HG02943 (cell line): Measurements from ENCODE around the gene SNU13.
"Not testable (repeated sequence)": the region's sequence is repeated elsewhere in the genome, so short reads cannot be mapped to it uniquely, and the experiment has no call there.

Experiments
- ATAC-seq: cut with Tn5 transposase; IDR thresholded peaks from one replicate; pipeline ENCODE4 v1.9.1; 2021; ENCODE audit warnings: mild to moderate bottlenecking, low read depth, moderate library complexity; ENCODE audit not compliant: unreplicated experiment

Gene SNU13

DNA sequence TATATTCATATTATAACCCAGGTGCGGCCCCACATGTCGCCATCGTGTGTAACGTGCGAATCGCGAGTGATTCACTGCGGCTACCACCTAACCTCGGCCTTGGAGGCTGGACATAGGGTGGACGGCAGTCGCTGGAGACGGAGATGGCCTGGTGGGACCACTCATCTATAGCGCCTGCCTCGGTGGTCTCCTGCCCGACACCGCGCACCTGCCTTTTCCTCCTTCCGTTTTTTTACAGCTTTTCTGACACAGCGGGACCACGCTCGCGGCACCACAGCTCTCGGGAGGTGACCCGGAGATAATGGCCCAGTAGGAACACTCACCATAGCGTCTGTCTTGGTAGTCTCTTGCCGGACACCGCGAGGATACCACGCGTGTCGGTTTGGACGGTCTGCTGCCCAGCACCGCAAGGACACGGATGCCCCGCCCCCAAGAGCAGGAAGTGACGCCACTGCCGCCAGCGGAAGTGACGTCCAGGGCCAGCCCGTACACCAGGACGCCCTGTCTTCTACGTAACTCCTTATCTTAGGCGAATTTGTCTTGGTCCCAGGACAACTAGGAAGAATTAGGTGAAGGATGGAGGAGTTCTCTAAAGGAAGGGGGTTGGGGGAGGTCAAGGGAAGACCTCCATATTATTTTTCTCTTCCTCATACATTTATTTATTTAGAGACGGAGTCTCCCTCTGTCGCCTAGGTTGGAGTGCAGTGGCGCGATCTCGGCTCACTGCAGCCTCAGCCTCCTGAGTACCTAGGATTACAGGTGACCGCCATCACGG is 6.4 kb downstream of the SNU13 start:
- ATAC-seq, result peak; percentile 72

DNA sequence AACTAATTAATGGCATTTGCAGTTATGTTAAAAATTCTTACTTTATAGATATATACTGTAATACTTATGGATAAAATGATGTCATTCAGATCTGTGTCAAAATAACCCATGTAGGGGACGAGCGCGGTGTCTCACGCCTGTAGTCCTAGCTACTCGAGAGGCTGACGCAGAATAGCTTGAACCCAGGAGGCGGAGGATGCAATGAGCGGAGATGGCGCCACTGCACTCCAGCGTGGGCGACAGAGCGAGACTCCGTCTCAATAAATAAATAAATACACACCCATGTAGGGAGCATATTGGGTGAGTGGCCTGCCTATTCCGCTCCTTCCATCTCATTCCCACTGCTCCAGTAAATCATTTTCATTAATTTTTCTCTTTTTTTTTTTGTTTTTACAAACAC is 7.1 kb downstream of the SNU13 start:
- ATAC-seq, result no peak

DNA sequence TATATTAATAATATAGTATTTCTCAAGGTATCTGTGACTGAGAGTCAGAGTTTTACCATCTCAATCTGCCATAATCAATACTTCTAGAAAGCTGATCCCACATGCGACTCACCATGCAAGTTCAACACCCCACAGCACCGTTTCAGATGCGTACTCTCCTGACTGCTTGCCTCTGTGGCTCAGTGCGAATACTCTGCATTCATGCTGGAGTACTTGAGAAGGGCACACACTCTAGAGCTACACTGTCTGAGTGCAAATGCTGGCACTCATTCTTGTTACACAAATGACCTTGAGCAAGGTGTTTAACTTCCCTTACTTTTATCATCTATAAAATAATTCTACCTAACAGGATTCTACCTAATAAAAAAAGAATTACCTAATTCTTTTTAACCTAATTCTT is 12.5 kb downstream of the SNU13 start:
- no peak for ATAC-seq

DNA sequence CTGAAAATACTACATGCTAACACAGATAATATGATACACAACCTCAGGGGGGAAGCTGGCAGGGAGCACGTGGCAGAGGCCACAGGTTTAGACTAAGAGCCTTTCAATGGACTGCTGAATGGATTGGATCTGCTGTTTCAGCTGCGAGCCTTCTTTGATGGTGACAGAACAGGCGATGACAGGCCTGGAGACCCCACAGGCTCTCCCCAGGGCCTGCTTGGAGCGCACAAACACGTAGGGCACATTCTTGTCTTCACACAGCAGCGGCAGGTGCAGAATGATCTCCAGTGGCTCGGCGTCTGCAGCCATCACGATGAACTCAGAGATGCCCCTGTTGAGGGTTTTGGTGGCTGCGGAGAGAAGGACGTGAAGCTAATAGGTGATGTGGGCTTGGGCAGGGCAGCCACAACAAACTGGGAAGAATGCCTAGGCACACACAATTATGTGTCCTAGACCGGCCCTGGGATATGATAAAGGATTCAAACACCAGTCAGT is 13.8 kb downstream of the SNU13 start:
- no peak for ATAC-seq

DNA sequence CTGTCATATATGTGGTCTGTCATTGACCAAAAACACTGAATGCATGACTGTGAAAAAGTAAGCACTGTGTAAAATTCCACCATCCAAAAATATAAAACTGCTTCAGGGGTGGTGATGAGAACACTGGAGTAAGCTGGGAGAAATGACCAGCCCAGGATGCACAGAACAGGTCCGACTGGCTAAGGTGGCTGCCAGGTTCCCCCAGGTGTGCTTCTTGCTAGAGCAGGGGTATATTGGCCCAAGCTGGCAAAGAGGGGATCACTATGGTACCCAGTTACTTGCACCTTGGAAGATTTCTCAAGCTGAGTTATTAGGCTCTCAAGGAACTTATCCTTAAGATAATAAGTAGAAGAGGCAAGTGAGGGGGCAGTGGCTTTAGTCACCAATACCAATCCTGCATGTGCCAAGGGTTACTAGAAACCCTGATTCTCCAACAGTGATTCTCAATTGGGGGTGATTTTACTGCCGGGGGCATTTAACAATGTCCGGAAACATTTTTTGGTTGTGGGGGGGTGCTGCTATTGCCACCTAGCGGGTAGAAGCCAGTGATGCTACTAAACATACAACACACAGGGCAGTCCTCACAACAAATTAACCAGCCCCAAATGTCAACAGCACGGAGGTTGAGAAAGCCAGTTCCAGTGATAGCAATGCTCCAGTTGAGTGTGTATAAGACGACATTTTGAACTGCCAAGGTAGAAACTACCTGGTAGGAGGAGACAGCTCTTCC is 15.7 kb downstream of the SNU13 start:
- ATAC-seq, result no peak

DNA sequence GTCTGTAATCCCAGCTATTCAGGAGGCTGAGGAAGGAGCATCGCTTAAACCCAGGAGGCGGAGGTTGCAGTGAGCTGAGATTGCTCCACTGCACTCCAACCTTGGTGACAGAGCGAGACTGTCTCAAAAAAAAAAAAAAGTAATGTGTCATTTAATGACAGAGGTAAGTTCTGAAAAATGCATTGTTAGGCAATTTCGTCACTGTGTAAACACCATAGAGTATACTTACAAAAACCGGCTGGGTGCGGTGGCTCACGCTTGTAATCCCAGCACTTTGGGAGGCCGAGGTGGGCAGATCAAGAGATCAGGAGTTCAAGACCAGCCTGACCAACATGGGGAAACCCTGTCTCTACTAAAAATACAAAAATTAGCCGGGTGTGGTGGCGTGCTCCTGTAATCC is 16.6 kb downstream of the SNU13 start:
- ATAC-seq, result not testable (repeated sequence)

DNA sequence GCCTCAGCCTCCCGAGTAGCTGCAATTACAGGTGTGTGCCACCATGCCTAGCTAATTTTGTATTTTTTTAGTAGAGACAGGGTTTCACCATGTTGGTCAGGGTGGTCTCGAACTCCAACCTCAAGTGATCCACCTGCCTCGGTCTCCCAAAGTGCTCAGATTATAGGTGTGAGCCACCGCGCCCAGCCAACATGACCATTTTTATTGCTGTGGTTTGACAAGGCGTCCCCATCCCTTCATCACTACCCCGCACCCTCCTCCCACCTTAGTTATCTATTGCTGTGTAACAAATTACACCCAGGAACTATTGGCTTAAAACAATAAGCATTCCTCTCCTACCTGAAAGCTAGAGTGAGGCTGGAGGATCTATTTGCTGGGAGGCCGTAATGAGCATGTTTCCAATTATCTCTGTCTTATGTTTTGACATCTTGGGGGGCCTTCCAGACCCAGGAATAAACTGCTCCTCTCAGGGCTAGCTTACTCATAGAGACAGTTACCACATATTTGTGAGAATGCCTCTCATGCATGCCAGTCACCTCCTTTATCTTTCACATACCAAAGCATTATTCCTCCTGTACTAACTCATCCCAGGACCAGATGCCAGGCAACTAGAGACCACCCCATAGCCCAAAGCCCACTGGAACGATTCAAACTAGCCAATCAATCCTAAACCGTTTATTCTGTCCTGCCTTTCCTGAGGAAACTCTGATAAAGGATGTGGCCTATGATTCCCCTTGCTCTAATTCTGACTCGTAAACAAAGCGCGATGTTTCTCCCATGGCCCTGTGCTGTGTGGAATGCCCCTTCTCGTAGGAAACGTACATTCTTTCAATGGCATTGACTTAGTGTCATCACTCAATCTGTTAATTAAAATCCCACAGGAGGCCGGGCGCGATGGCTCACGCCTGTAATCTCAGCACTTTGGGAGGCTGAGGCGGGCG is 19.4 kb downstream of the SNU13 start:
- no peak for ATAC-seq

DNA sequence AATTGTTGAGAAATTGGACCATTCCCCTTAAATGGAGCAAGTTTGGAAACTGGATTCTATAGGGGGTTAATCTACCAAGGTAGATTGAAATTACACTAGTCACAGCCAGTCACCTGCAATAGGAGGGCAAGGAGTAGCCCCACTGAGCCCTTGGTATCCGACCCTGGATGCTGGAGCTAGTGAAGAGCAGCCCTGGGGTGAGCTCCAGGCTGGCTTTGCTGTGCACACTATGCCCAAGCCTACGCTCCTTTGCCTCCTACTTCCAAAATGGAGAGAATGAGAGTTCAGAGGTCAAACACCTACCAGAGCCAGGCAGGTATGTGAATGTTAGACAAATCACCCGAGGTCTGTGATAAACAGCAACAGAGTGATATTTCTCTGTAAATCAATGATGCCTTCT is 23.7 kb downstream of the SNU13 start:
- ATAC-seq, result no peak

DNA sequence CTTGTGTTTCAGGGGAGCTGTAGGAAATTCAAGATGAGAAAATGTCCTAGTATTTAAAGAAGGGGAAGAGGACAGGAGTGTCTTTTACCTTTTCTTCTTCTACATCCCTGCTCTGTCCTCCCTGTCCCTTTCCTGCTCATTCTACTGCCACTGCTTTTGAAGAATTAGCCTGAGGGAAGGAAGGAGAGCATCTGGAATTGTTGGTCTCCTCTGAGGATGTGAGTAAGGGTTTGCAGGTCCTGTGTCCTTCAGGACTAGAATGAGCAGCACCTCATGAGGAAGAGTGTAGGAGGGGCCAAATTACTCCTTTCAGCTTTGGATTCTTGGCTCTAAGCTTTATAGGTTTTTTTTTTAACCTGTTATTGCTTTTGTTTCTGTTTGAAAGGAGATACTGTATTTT is 24.2 kb downstream of the SNU13 start:
- ATAC-seq, result no peak

DNA sequence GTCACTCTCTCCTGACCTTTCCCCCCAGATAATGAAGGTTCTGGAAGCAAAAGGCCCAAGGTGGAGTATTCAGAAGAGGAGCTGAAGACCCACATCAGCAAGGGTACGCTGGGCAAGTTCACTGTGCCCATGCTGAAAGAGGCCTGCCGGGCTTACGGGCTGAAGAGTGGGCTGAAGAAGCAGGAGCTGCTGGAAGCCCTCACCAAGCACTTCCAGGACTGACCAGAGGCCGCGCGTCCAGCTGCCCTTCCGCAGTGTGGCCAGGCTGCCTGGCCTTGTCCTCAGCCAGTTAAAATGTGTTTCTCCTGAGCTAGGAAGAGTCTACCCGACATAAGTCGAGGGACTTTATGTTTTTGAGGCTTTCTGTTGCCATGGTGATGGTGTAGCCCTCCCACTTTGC is 25.1 kb downstream of the SNU13 start:
- ATAC-seq, result not testable (repeated sequence)

DNA sequence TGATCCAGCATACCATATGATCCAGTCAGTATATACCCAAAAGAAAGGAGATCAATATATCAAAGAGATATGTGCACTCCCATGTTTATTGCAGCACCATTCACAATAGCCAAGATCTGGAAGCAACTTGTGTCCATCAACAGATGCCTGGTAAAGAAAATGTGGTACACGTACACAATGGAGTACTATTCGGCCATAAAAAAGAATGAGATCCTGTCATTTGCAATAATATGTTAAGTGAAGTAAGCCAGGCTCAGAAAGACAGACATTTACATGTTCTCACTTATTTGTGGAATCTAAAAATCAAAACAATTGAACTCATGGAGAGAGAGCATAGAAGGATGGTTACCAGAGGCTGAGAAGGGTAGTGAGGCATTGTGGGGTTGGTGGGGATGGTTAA is 27.0 kb downstream of the SNU13 start:
- ATAC-seq, result no peak

DNA sequence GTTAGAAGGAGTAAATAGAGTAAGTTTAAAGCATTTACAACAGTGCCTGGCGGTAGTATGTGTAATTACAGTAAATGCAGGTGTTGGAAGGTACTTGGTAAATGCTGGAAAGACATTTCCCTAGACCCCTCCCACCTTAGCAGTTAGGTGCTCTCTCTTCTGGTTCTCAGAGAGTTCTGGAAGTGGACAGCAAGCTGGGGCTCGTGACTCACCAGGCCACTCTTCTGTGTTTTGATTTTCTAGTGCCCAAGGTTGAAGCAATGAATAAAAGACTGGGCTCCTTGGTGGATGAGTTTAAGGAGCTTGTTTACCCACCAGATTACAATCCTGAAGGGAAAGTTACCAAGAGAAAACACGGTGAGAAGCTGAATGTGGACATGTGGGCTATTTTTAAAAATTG is 27.6 kb downstream of the SNU13 start:
- ATAC-seq, result no peak

DNA sequence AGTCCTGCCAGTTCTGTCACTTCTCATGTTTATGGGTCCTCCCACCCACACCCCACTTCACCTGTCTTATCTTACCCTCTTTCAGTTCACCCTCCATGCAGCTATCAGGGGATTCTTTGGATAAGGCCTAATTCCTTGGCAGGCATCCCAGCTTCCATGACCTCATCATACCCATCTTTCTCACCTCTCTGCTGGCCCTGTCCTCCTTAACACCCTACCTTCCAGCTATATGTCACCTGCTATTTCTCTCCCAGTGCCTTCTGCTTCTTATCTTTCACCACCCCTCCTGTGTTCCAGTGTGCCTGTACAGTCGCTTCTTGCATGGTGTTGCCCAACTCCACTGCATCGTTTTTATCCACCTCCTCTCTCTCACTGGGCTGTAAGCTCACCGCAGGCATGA is 28.3 kb downstream of the SNU13 start:
- no peak for ATAC-seq

DNA sequence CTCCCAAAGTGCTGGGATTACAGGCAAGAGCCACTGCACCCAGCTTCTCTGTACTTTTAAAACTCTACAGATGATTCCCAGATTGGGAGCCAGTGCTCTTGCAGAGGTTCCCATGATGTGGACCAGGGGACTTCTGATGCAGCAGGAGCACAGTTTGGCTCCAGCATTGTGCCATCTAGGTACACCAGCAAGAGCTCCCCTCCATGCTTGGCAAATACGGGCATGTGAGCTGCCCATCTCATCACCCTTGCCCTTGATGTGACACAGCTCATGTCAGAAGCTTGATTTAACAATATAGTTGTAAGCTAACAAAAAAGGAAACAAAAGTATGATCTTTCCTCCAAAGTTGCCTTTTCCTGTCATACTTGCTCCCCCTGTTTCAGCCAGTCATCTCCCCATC is 28.7 kb downstream of the SNU13 start:
- ATAC-seq, result no peak

DNA sequence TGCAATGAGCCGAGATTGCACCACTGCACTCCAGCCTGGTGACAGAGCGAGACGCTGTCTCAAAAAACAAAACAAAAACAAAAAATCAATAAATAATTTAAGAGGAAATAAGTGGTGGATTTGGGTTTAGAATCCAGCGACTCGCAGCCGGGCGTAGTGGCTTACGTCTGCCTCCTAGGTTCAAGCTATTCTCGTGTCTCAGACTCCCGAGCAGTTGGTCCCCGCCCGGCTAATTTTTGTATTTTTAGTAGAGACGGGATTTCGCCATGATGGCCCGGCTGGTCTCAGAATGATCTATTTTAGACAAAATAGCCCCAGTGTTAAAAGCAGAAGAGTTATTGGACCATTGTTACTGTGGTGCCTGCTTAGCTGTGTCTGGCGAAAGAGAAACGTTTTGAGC is 29.8 kb downstream of the SNU13 start:
- no peak for ATAC-seq

DNA sequence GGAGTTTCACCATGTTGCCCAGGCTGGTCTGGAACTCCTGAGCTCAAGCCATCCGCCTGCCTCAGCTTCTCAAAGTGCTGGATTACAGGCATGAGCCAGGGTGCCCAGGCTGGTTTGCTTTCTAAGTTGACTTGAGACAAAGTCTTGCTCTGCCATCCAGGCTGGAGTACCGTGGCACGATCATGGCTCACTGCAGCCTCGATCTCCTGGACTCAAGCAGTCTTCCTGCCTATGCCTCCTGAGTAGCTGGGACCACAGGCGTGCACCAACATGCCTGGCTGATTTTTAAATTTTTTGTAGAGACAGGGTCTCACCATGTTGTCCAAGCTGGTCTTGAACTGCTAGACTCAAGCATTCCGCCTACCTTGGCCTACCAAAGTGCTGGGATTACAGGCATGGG is 31.0 kb downstream of the SNU13 start:
- no peak for ATAC-seq

DNA sequence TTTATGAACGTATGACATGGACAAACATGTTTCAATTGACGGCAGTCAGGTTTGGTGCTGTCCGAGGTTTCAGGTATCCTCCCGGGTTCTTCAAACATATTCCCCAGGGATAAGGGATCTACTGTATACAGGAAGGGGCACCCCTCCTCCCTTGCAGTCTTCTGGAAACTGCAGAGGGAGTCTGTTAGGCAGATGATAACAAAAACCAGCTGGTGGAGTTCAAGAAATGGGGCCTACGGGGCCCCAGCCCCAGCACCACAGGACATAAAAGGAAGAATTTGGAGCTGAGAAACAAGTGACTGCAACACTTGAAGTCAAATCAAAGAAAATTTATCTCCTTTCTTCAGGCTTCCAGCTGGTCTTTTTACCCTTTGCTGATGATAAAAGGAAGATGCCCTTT is 32.1 kb downstream of the SNU13 start:
- ATAC-seq, result no peak

DNA sequence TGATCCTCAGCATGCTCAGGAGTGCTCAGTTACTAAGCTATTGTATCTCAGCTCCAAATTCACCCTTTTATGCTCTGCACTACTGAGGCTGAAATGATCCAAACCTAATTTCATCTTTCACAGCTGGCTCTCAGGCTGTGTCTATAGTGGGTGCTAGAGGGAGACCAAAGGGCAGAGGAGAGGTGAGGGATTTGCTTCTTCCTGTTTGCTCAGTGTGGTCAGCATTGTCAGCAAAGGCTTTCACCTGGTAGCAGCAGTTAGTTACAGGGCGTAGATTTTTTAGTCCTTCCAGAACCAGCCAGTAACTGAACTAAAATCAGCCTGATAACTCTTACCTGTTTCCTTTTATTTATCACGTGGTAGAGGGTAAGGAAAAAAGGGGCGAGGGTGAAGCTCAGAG is 34.3 kb downstream of the SNU13 start:
- ATAC-seq, result no peak

DNA sequence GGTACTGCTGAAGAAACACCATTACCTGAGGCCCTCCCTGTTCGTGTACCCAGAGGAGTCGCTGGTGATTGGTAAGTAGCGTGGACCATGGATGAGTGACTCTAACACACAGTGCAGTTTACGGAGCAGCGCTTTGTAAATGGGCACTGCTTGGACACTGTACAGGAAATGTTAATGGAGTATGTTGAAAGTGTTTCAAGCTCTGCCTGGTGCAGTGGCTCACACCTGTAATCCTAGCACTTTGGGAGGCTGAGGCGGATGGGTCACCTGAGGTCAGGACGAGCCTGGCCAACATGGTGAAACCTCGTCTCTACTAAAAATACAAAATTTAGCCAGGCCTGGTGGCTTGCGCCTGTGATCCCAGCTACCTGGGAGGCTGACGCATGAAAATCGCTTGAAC is 37.8 kb downstream of the SNU13 start:
- no peak for ATAC-seq

DNA sequence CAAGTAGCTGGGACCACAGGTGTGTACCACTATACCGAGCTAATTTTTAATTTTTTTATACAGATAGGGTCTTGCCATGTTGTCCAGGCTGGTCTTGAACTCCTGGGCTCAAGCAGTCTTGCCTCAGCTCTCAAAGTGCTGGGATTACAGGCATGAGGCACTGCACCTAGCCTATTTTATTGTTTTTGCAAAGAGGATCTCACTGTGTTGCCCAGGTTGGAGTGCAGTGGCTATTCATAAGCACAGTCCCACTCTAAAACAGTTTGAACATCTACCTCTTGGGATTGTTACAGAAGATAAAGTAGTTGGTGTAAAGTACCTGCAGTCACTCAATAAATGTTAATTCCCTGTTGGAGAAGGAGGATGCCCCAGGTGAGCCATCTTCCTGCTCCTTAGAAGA is 38.4 kb downstream of the SNU13 start:
- ATAC-seq, result no peak

DNA sequence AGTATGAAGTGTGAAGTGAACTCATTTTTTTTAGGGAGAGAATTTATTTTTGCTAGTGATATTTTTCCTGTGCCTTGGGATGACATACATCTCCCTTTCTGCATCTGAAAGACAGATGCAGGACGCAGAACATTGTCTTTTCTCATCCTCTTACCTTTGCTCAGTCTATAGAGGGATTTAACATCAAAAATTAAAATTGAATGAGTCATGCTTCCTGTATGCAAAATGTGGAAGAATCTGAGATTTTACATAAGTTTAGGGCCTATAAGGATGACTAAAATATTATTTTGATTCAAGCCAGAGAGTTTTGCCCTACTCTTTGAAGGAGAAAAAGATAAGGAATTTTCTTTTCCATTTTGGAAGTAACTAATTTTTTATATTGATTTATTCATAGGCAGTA is 40.2 kb downstream of the SNU13 start:
- ATAC-seq, result no peak
